GM21526 (cell line): ENCODE data around the gene IDH1.
"Not testable (repeated sequence)": the region's sequence is repeated elsewhere in the genome, so short reads cannot be mapped to it uniquely, and the experiment has no call there.

Experiments
- ATAC-seq: cut with Tn5 transposase; IDR thresholded peaks from one replicate; pipeline ENCODE4 v1.9.1; 2021; ENCODE audit warnings: moderate library complexity; ENCODE audit not compliant: unreplicated experiment, low FRiP score

Gene IDH1

GRCh38 chr2:208222351-208222750, 32.5 kb downstream of the IDH1 start:
- no peak for ATAC-seq

GRCh38 chr2:208221873-208222272, 33.0 kb downstream of the IDH1 start:
- not testable (repeated sequence) for ATAC-seq

- no peak for ATAC-seq
These were observed 44.0 kb downstream of the IDH1 start for GRCh38 chr2:208210688-208211451.

DNA sequence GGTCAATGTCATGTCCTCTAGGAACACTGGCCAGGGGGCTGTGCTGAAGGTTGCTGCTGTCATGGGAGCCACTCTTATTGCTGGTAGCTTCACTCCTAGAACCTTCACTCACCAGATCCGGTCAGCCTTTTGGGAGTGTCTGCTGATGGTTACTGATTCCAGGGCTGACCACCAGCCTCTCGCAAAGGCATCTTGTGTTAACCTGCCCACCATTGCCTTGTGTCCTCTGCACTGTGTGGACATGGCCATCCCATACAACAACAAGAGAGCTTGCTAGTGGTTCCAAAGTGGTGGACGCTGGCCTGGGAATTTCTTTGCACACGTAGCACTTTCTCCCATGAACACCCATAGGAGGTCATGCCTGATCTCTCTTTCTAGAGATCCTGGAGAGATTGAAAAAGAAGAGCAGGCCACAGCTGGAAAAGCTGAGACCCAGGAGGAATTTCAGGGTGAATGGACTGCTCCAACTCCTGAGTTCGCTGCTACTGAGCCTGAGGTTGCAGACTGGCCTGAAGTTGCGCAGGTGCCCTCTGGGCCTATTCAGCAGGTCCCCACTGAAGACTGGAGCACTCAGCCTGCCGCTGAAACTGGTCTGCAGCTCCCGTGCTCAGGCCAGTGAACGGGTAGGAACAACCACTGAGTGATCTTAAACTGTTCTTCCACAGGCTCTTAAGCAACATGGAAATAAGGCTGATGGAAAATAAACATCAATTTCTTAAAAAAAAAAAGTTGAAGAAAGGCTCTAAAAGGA, 46.4 kb downstream of the IDH1 start:
- ATAC-seq: no peak

- no peak for ATAC-seq
These were observed 47.1 kb downstream of the IDH1 start for GRCh38 chr2:208207769-208208168.

DNA sequence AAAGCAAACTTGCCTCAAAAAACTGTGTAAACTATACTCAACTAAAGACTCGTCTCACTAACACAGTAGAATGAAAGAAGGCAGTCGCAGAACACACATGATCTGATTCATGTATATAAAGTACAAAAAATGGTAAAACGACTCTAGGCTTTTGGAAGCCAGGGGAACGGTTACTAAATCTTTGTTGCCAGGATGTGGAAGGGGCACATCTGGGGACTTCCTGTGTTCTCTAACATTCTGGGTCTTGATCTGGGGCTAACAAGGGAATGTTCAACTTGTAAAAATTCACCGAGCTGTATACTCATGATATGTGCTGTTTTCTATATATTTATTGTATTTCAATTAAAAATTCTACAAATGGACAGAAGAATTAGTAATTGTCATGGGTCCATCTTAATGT, 50.7 kb downstream of the IDH1 start:
- ATAC-seq: no peak

- no peak for ATAC-seq
These were observed 59.3 kb downstream of the IDH1 start for GRCh38 chr2:208195531-208195930.

DNA sequence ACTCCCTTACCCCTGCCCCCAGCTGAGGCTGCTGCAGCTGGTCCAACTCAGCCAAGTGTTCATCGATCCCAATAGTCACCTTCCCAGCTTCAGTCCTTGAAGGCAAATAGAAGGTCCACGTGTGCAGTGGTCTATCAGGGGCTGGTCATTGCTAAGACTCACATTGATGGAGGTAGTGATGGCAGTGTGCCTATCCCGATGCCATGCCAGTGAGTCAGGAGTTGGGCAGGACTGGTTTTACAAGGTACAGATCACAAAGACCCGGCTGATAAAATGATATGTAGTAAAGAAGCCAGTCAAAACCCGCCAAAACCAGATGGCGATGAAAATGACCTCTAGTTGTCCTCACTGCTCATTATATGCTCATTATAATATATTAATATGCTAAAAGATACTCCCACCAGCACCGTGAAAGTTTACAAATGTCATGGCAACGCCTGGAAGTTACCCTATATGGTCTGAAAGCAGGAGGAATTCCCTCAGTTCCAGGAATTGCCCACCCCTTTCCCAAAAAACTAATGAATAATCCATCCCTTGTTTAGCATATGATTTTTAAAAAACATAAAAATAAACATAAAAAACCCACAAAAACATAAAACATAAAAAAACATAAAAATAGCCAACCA, 62.1 kb downstream of the IDH1 start:
- no peak for ATAC-seq

GRCh38 chr2:208189810-208190503, 64.9 kb downstream of the IDH1 start, which contains the start of gene C2orf80:
C2orf80 (minus strand) TSS chr2:208190030; CDS start chr2:208186986, 3,044 bp downstream.
- ATAC-seq: no peak

GRCh38 chr2:208189069-208189809, 65.6 kb downstream of the IDH1 start:
- no peak for ATAC-seq

- ATAC-seq: no peak
These were observed 68.0 kb downstream of the IDH1 start for GRCh38 chr2:208186893-208187292.

- no peak for ATAC-seq
These were observed 68.4 kb downstream of the IDH1 start for GRCh38 chr2:208186465-208186864.
